Inflammatory macrophage treated with lipopolysaccharide for 4 hours (primary cell): ENCODE results near the gene GADD45A.
"Not testable (repeated sequence)": the region's sequence is repeated elsewhere in the genome, so short reads cannot be mapped to it uniquely, and the experiment has no call there.

Experiments
- DNase-seq: peaks from one replicate; pipeline ENCODE4 v3.0.0-alpha.2; 2020

Gene GADD45A, protein sequence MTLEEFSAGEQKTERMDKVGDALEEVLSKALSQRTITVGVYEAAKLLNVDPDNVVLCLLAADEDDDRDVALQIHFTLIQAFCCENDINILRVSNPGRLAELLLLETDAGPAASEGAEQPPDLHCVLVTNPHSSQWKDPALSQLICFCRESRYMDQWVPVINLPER

DNA sequence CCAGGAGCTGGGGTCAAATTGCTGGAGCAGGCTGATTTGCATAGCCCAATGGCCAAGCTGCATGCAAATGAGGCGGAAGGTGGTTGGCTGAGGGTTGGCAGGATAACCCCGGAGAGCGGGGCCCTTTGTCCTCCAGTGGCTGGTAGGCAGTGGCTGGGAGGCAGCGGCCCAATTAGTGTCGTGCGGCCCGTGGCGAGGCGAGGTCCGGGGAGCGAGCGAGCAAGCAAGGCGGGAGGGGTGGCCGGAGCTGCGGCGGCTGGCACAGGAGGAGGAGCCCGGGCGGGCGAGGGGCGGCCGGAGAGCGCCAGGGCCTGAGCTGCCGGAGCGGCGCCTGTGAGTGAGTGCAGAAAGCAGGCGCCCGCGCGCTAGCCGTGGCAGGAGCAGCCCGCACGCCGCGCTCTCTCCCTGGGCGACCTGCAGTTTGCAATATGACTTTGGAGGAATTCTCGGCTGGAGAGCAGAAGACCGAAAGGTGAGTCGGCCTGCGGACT is at the start of gene GADD45A:
GADD45A (plus strand) TSS at position 135 of the 491 bp plus-strand sequence; CDS start at position 429, 294 bp downstream.
- peak; percentile 98 for DNase-seq

DNA sequence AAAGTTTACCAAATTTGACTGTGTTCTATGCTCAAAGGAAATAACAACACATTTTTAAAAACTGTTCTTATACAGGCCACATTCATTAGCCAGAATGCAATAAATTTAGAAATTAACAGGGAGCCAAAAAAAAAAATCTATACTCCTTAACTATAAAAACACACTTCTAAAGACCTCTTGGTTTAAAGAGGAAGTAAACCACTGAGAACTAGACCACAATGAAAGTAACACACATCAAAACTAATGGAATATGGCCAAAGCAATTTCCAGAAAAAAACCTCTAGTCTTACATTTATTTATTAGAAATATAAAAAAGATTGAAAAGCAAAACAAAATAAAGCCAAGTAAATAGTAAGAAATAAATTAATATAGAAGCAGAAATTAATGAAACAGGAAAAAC is 48.9 kb upstream of the GADD45A start:
- DNase-seq = no peak

DNA sequence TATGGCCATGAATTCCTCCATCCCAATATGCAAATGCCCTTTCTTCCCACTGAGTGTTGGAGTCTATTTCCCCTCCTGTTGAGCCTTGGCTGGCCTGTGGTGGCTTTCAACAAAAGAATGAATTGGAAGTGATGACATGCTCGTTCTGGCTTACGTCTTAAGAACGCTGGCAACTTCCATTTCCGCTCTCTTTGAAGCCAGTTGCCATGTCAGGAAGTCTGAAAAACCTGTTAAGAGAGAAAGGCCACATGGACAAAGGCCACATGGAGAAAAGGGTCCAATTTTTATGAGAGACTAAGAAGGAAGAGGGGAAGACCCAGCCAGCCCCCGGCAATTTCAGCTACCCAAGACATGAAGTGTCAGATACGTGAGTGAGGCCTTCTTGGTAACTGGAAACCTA is 45.6 kb upstream of the GADD45A start:
- no peak for DNase-seq

DNA sequence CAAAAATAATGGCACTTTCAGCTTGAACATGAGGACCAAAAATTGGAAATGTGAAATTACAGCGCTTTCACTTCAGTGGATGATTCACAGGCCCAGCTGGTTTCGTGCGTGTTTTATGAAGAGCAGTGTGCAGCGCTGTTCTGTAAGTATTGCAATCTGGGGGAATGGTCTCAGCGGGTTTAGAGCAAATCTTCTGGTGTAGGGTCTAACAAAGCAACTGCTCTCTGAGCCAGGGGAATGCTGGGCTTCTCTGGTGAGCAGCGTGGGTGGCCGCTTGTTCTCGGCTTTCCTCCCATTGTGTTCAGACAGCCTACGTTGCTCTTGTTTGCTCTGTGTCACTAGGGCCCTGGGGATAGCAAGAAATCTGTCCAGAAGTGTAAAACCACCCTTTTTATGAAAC is 42.4 kb upstream of the GADD45A start:
- DNase-seq = no peak

DNA sequence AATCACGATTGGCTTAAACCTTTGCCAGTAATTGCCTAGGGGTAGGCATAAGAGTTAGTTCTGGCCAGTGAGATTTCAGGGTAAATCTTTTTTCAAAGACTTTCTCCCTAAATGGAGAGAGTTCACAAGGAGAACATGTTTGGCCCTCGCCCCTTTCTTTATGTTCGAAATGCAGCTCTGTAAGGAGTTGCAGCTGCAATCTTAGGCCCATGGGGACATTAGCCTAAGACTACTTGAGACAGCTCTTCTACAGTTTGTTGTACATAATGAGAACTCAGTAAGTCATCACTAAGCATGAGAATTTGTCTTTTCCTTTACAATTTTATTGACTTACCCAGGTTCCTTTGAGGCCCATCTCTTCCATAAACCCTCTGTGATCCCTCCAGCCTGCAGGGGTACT is 40.4 kb upstream of the GADD45A start:
- no peak for DNase-seq

DNA sequence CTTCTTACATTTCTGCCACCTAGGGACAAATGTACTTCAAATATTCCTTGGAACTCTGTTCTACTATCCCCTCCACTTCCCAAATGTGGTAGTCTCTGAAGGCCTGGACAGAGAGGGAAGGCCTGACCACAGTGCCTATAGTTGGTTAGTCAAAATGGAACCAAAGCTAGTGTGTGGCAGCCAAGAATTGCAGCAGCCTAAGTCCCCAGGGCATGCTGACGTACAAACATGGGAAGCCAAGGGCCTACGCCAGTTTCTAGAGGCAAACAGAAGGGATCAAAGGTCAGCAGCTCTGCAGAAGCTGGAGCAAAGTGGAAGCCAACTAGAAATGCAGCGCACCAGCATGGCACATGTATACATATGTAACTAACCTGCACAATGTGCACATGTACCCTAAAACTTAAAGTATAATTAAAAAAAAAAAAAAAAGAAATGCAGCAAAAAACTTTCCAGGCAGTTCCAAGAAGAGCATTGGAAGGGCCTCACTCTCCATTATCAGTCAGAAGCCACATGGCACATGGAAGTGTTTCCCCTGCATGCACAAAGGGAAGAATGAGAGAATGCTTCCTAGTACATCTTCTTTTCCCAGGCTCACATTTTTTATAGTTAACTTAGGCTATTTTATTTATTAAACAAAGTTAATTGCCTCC is 39.4 kb upstream of the GADD45A start:
- DNase-seq = no peak

DNA sequence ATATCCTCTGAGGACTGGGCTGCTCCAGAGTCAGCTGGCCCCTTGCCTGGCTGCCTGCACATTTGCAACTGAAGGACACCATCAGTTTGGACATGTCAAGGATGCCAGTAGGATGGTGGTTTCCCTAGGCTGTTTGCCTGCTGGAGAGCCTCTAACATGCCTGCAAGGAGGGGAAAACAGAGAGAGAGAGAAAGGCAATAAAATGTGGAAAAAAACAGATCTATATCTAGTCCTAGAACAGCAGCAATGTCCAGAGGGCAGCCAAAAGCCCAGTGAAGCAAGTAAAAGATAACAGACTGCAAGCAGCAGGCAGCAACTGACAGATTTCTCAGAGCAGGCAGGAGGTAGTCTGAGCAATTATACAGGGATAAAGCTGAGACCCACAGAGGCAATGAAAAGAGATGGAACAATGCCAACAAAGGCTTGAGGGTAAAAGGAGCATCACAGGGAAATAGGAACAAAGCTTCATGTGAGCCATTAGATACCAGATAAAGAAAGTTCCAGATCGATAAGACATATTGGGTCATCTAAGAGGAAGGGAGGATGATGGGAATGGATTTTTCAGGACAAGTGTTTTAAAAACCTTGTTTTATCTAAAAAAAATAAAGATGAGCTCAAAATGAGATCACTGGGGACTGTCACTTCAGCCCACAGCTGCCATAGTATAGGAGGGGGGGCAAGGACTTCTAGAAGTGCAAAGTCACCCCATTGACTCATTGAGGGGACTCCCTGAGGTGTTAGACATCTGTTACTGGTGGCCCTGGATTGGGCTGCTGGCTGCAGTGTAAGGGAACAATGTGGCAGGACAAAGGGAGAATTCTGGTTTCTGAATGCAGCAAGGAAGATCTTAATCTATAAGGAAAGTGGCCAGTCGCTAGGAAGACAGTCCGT is 38.6 kb upstream of the GADD45A start:
- peak; percentile 8 for DNase-seq

DNA sequence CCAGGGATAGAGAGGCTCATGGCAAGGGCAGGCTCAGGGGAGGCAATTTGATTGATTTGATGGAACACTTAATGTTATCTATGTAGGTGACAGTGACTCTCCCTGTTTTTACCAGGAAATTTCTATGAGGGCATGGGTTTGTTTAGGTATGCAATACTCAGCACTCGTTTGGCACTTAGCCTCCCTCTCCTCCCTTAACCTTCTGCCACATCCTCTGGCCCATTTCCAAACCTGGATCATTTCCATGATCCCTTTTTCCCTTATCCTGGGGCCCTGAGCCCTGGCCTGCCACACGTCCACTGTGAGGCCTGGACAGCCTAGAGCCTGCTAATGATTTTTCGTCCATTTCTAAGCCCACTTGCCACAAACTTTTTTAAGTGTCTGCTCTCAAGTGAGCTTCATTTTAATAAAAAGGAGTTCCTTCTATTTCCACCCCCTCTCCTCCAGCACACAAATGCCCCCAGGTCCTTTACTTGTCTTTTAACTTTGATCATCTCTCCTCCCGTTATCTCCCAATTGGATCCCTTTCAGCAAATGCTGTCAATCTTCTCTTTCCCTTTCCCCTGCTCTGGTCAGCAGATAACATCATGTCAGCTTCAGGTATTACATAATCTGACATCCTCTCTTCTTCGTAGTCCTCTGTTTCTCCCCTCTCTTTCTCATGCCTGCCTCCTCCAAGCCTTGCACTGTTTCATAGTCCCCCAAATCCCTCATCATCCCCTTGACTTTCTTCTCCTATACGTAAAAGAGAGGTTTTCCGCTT is 37.8 kb upstream of the GADD45A start:
- no peak for DNase-seq

DNA sequence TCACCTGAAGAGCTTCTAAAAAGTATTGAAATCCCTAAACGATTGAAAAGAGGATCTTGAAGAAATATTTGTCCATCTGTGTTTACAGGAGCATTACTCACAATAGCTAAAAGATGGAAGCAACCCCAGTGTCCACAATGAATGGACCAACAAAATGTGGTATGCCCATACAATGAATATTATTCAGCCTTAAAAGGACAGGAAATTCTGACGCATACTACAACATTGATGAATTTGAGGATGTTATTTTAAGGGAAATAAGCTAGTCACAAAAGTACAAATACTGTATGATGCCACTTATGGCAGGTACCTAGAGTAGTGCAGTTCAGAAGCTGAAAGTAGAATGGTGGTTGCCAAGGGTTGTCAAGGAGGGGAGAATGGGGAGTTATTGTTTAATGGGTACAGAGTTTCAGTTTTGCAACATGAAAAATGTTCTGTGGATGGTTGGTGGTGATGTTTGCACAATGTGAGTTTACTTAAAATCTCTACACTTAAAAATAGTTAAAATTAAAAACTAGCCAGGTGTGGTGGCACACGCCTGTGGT is 37.1 kb upstream of the GADD45A start:
- DNase-seq = no peak

DNA sequence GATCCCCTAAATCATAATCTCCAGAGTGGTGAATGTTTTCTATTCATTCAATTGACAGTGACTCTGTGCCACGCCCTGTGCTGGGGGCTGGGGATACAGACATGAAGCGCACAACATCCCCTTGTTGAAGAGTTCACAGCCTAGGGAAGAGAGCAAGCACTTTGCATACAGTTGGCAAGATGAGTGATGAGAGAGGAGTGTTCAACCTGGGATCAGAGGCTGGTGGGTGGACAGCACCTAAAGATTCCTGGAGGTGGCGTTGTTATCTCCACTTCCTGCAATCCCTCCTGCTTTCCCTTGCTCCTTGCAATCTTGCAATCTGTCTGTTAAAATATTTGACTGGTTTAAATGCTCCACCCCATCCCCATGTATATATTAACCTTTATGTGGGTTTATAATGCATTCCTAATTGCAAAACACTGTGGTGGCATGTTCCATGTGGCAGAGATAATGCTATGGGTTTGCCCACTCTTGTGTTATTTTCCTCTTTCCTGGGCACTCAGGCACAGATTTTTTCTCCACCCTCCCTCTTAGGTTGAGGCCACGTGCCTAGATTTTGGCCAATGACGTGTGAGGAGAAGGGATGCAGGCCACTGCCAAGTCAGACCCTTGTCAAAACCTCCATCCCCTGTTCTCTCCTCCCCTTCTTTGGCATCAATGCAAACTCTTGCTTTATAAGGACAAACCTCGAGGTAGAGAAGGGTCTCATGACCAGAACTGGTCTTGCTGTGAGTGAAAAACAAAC is 36.2 kb upstream of the GADD45A start:
- DNase-seq = no peak

DNA sequence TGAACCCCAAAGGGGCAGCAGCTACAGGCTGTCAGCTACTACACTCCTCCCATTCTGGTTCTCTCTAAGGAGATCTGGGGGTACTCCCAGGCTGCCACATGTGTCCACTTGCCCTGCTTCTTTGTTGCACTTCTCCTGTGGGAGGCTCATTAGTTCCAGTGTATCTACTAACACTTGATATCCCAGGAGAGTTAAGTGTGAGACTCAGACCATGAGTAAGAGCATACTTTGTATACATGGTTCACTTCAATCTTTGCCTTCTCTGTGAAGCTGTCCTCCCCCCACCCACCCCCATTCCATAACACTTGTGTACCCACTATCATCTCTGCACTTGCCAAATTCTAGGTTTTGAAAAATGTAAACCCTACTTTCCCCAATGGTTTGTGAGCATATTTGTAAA is 34.9 kb upstream of the GADD45A start:
- no peak for DNase-seq

DNA sequence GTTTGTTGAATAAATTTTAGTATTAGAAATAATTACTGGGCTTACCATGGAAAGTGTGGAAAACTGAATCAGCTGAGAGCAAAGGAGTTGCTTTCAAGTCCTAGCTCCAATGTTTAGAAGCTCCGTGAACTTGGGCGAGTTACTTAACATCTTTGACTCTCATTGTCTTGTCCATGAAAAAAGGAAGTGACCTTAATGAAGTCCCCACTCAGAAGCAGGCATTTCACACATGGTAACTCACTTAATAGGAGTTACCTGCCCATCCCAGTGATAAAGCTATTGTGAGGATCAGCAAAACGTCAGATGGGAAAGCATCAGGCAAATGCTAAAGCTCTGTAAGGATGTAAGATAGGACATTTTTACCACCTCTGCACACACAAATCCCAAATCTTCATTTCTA is 34.0 kb upstream of the GADD45A start:
- DNase-seq = no peak

DNA sequence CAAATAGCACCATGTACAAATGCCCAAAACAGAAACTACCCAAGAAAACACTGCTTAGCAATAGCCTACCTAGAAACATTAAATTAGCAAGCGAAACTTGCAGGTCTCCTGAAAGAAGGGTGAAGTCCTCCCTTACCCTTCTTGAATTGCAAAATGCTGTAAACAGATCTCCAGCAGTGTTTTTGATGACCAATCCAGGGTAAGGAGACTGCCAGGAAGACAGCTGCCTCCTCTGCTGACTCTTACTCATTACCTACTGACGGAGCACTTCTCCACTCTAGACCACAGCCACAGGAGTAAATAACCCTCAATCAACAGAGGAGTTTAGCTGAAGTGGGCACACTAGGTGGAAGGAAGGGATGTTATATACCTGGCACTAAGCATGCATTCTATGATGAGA is 32.2 kb upstream of the GADD45A start:
- DNase-seq = peak; percentile 66

DNA sequence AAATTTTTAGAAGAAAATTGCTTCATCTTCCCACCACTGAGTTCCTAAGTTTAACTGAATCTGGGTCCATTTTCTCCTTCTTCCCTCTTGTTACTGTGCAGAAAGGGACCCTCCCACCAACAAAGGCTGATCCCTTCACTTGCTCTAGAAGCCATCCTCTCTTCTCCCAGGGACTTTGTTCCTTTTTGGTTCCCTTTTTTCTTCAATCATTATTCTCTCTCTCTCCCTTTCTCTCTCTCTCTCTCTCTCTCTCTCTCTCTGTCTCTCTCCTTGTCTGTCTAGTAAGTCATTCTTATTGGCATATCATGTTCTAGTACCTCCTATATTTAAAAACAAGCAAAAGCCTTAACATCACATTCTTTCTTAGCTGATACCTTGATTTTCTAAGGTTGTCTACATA is 31.7 kb upstream of the GADD45A start:
- peak; percentile 21 for DNase-seq

DNA sequence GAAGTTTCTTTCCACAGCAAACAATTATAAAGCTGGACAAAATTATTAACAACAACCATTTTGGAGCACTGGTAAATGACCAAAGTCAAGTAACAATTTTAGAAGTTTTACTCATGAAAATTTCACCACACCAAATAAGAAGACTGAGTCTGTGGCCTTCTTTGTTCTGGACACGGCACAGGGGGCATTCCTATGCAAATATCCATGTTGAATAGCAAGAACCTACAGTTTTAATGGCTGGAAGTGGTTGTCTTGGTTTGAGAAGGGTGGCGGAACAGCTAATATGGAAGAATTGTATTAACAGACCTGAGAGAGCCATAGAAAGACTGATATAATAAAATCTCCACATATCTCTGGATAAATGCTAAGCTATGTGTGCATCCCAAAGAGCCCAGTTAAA is 29.4 kb upstream of the GADD45A start:
- no peak for DNase-seq

DNA sequence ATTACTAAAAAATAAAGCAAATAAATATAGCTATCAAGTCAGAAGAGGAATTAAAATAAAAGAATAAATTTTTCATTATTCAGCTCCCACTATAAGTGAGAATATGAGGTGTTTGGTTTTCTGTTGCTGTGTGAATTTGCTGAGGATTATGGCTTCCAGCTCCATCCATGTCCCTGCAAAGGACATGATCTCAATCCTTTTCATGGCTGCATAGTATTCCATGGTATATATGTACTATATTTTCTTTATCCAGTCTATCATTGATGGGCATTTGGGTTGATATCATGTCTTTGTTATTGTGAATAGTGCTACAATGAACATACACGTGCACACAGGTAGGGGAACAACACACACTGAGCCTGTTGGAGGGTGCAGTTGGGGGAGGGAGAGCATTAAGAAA is 27.8 kb upstream of the GADD45A start:
- not testable (repeated sequence) for DNase-seq

DNA sequence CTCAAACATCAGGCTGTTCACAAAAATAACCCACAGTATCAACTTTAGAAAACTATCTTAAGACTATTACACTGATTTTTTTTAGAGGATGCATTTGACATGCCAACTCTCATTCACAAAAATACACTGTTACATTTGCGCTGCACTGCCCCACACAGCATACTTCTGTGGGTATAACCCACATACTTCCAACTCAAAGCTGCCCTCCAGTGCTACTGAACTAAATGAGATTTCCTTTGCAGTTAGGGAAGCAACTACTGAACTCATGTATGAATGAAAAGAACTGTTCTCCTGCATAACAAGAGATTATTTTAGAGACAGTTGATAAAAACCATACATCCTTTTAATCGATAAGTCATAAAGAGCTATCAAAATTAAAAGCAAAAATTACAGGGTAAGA is 25.8 kb upstream of the GADD45A start:
- no peak for DNase-seq

DNA sequence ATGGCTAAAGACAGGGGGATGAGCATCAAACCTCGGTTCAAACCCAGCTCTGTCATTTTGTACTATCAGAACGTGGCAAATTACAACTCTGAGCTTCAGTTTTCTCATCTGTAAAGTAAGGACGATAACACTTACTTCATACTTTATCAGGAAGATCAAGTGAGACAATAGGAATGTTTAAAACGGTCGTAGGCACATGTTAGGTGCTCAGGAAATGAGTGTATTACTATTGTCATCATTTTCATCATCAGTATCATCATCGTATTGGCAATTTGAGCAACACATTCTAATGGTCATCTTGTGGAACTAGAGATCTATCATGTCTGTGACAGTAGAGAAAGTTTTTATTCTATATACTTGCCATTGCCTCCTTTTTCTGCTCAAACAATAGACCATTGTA is 22.1 kb upstream of the GADD45A start:
- DNase-seq = no peak

DNA sequence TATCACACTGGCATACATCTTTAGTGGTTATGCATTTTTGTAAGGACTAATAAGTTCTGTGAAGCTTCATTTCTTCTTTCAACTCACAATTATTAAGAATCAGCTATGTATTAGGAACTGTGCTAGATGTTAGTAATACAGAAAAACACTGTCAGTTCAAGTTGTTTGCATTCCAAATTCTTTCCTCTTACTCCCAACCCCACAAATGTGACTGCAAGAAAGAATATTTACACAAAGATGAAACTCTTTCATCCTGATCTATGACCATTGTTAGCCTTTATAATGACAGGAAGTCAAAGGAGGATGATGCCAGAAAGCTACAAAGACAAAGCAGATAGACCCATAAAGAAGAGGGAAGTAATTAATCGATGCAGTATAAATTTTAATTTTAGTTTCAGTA is 21.0 kb upstream of the GADD45A start:
- no peak for DNase-seq

DNA sequence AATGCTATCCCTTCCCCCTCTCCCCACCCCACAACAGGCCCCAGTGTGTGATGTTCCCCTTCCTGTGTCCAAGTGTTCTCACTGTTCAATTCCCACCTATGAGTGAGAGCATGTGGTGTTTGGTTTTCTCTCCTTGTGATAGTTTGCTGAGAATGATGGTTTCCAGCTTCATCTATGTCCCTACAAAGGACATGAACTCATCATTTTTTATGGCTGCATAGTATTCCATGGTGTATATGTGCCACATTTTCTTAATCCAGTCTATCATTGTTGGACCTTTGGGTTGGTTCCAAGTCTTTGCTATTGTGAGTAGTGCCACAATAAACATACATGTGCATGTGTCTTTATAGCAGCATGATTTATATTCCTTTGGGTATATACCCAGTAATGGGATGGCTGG is 19.7 kb upstream of the GADD45A start:
- not testable (repeated sequence) for DNase-seq

DNA sequence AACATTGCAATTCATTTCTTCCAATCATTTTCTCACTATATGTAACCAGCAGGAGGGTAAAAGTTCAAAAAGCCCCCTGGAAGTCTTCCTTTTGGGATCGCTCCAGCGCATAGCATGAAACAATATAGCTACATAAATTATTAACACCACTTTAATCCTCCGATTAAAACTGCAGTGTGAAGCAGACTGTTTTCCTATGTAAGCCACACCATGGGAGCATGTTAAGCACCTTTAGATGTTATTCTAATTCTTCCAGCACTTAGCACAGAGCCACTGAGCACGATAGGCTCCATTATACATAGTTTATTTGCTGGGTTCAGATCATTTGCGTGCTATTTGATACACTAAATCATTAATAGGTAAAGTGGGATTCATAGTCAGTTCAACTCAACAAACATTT is 18.4 kb upstream of the GADD45A start:
- DNase-seq = no peak

DNA sequence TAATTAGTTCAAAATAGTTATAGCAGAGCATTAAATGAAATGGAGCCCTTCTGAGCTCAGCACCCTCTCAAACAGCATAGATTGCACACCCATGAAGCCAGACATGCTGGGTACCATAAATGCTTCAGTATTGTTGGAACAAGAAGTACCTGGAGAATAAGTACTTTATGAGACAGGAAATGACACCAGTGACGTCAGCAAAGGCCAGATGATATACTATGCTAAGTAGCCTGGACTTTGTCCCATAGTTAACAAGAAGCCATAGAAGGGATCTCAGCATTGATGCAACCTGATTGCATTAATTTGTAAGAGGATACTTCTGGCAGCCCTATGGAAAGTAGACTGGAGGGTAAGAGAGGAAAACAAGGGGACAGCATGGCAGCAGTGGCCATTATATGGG is 16.3 kb upstream of the GADD45A start:
- no peak for DNase-seq
